ENCODE results near the gene NDRG3.
"Not testable (repeated sequence)": the region's sequence is repeated elsewhere in the genome, so short reads cannot be mapped to it uniquely, and the experiment has no call there.

NDRG3 gene

GRCh38 chr20:36638876-36639400 lies 107.0 kb downstream of the NDRG3 start:
- not testable (repeated sequence) for DNase-seq

- DNase-seq = no peak
These were observed 111.5 kb downstream of the NDRG3 start for GRCh38 chr20:36634342-36634741.

GRCh38 chr20:36633285-36633772 lies 112.6 kb downstream of the NDRG3 start:
- DNase-seq = no peak

GRCh38 chr20:36632487-36633284 lies 113.2 kb downstream of the NDRG3 start:
- DNase-seq = no peak

- no peak for DNase-seq
These were observed 113.8 kb downstream of the NDRG3 start for GRCh38 chr20:36632147-36632486.

GRCh38 chr20:36631646-36632045 lies 114.2 kb downstream of the NDRG3 start:
- DNase-seq = no peak

- peak; percentile 28 for DNase-seq
These were observed 115.9 kb downstream of the NDRG3 start for GRCh38 chr20:36629719-36630681.

GRCh38 chr20:36628076-36628475 lies 117.8 kb downstream of the NDRG3 start:
- no peak for DNase-seq

- DNase-seq = no peak
These were observed 121.0 kb downstream of the NDRG3 start for GRCh38 chr20:36624944-36625324.

GRCh38 chr20:36624068-36624943 lies 121.6 kb downstream of the NDRG3 start:
- DNase-seq = no peak

- DNase-seq = no peak
These were observed 122.4 kb downstream of the NDRG3 start for GRCh38 chr20:36623444-36623843.

GRCh38 chr20:36620917-36621316 lies 125.0 kb downstream of the NDRG3 start:
- DNase-seq = no peak

- DNase-seq = no peak
These were observed 130.9 kb downstream of the NDRG3 start for GRCh38 chr20:36614781-36615557.

- DNase-seq = no peak
These were observed 131.9 kb downstream of the NDRG3 start for GRCh38 chr20:36613974-36614373.

GRCh38 chr20:36611625-36612024 lies 134.3 kb downstream of the NDRG3 start:
- no peak for DNase-seq

- DNase-seq = not testable (repeated sequence)
These were observed 137.5 kb downstream of the NDRG3 start for GRCh38 chr20:36608388-36608728.

GRCh38 chr20:36607586-36608387 lies 138.1 kb downstream of the NDRG3 start:
- DNase-seq = no peak

- DNase-seq = no peak
These were observed 139.5 kb downstream of the NDRG3 start for GRCh38 chr20:36606158-36607066.

- DNase-seq = peak; percentile 99
These were observed 140.3 kb downstream of the NDRG3 start, which contains the start of gene RAB5IF for GRCh38 chr20:36605399-36606157. Gene RAB5IF, plus strand, starts transcription at chr20:36605779. Its CDS starts 173 bp downstream, at chr20:36605952.

All from activated CD4-positive, alpha-beta T cell treated with anti-CD3 and anti-CD28 coated beads, Interleukin-2, amount 50 U/mL, for 1 hour (primary cell).